Liver (tissue), 3 donors: ENCODE results near the gene IQCK.

Experiments
- ATF3 ChIP-seq: IDR thresholded peaks from 2 replicates; pipeline ENCODE4 v1.6.1; 2016; ENCODE audit warnings: antibody characterized with exemption
- FOXA1 ChIP-seq: IDR thresholded peaks from 2 replicates; pipeline ENCODE4 v1.6.1; 2016; ENCODE audit warnings: antibody characterized with exemption
- JUND ChIP-seq, 2 donors: IDR thresholded peaks; 2 replicates each; pipeline ENCODE4 v1.6.1; 2016; ENCODE audit warnings: antibody characterized with exemption in 2 of 2
- MAX ChIP-seq: IDR thresholded peaks from 2 replicates; pipeline ENCODE4 v1.6.1; 2016; ENCODE audit warnings: antibody characterized with exemption
- RAD21 ChIP-seq, 2 donors: IDR thresholded peaks; 2 replicates each; pipeline ENCODE4 v1.6.1; 2016; ENCODE audit warnings: antibody characterized with exemption in 2 of 2, mild to moderate bottlenecking in 2 of 2
- YY1 ChIP-seq: IDR thresholded peaks from 2 replicates; pipeline ENCODE4 v1.6.1; 2016; ENCODE audit warnings: antibody characterized with exemption, mild to moderate bottlenecking
- TF ChIP-seq, protein P1 (sequence below): fragments of 150-350 bp; IDR thresholded peaks from 2 replicates; pipeline ENCODE4 v1.5.1; 2017; ENCODE audit warnings: improper control_type of control experiment, low read depth, low read length; ENCODE audit not compliant: missing input control
- TF ChIP-seq, protein P2 (sequence below): IDR thresholded peaks from 2 replicates; pipeline ENCODE4 v1.6.1; 2016; ENCODE audit warnings: antibody characterized with exemption
- donor health status: healthy.
- donor health status: healthy.

- TF ChIP-seq, protein P1, sequence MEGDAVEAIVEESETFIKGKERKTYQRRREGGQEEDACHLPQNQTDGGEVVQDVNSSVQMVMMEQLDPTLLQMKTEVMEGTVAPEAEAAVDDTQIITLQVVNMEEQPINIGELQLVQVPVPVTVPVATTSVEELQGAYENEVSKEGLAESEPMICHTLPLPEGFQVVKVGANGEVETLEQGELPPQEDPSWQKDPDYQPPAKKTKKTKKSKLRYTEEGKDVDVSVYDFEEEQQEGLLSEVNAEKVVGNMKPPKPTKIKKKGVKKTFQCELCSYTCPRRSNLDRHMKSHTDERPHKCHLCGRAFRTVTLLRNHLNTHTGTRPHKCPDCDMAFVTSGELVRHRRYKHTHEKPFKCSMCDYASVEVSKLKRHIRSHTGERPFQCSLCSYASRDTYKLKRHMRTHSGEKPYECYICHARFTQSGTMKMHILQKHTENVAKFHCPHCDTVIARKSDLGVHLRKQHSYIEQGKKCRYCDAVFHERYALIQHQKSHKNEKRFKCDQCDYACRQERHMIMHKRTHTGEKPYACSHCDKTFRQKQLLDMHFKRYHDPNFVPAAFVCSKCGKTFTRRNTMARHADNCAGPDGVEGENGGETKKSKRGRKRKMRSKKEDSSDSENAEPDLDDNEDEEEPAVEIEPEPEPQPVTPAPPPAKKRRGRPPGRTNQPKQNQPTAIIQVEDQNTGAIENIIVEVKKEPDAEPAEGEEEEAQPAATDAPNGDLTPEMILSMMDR: no peak
- TF ChIP-seq RAD21 (IDR thresholded peaks at IDR 0.05): no peak
- TF ChIP-seq, protein P2, sequence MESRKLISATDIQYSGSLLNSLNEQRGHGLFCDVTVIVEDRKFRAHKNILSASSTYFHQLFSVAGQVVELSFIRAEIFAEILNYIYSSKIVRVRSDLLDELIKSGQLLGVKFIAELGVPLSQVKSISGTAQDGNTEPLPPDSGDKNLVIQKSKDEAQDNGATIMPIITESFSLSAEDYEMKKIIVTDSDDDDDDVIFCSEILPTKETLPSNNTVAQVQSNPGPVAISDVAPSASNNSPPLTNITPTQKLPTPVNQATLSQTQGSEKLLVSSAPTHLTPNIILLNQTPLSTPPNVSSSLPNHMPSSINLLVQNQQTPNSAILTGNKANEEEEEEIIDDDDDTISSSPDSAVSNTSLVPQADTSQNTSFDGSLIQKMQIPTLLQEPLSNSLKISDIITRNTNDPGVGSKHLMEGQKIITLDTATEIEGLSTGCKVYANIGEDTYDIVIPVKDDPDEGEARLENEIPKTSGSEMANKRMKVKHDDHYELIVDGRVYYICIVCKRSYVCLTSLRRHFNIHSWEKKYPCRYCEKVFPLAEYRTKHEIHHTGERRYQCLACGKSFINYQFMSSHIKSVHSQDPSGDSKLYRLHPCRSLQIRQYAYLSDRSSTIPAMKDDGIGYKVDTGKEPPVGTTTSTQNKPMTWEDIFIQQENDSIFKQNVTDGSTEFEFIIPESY: no peak
- no peak for TF ChIP-seq MAX
- TF ChIP-seq FOXA1: no peak
- TF ChIP-seq ATF3: no peak
- no peak for TF ChIP-seq YY1
- TF ChIP-seq JUND (IDR thresholded peaks at IDR 0.05): no peak
Measured at GRCh38 chr16:19864566-19864965, 146.5 kb downstream of the IQCK start.
